Stimulated activated CD4-positive, alpha-beta T cell treated with anti-CD3 and anti-CD28 coated beads, TNF-alpha, amount 100 ng/mL, for 48 hours (primary cell): Measurements from ENCODE around the gene FEZ2.

Source experiments
- DNase-seq, 3 donors: peaks; one replicate each; pipeline ENCODE4 v3.0.0-alpha.2; 2020; ENCODE audit warnings: low read depth in 3 of 3

The FEZ2 gene

DNA sequence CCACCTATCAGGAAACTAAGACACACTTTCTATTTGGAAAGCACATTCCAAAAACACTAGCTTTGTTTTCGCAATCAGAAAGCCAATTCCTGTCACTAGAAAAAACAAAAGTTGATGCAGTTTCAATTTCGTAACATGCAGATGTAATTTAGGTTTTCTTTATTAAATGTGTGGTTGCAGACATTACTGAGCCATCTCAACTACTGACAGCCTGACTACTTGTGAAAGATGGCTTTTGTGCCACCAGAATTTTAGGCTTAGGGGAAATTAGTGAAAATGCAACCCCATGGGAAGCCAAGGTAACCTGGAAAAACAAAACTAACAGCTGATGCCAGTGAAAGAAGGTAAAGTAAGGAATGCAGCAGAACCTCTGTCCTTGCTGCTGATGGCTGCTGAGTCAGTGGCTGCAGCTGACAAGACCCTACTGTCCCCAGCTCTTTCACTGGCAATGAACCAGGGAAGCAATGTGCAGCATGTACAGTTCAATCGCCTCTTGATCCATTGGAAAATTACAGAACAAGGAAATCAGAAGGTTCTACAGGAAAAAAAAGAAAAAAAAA lies 34.9 kb downstream of the FEZ2 start:
- DNase-seq = no peak

DNA sequence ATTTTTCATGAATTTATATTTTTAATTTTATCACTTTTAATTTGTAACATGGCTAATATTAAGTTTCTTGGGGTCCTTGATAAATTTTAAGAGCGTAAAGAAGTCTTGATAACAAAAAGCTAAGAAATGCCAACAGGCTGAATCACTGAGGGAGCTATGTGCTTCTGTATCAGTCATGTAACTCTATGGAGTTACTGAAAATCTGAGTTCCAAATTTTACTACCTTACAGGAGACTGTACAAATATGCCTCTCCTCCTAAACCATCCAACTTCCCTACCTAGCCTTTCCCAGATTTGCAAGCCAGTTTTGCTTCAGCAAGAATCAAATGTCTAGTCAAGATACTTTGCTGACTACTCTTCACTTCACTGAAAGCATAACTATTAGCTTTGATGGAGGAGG lies 35.7 kb downstream of the FEZ2 start:
- no peak for DNase-seq

DNA sequence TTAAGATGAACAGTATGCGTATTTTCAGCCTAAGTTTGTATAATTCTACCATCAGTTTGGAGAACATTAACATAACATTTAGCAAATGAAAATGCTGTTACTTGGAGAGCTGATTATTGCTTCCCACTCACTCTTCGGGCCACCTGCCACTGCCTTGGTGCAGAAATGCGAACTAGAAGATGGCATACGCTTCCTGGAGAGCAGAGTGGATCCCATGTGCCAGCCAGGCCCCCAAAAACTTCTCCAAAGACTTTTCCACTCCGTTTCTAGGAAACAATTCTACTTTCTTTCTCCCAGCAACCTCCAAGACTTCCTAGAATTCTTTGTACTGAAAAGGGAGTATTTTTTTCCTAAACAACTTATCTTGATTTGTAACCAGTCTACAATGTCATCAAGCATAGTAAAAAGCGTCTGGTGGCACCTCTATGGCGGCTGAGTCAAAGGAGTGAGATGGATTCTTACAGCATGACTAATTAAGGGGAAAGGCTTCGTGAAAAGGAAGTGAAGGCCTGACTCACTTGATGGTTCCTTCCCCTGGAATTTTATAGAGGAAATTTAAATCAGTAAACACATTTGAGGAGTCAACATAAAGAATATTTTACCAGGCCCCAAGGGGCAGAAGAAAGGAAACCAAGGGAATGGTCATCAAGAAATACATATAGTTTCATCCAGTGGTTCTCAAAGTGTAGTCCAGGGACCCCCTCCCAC lies 36.6 kb downstream of the FEZ2 start:
- no peak for DNase-seq

DNA sequence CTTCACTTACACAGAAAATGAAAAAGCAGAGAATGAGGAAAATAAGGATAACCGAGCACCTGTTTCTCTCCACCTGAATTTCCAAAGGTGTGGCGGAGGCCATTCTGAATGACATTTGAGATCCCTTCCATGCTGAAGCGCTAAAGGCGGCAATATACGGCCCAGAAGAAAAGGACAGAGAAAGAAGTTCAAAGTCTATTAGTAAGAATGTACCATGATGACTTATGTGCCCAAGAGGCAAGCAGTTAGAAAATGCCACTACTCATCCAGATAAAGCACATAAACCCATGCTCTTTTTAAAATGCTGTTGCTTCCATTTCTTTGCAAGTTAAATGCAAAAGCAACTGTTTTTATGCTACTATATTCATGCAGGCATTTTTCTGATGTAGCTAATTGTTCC lies 37.2 kb downstream of the FEZ2 start:
- DNase-seq = no peak

GRCh38 chr2:36559221-36559942 lies 38.6 kb downstream of the FEZ2 start:
- DNase-seq = no peak

GRCh38 chr2:36556842-36557241 lies 41.1 kb downstream of the FEZ2 start:
- no peak for DNase-seq

GRCh38 chr2:36555789-36556188 lies 42.2 kb downstream of the FEZ2 start:
- no peak for DNase-seq

GRCh38 chr2:36554531-36554930 lies 43.4 kb downstream of the FEZ2 start:
- DNase-seq = no peak

- no peak for DNase-seq
Observed at GRCh38 chr2:36553683-36554082, 44.3 kb downstream of the FEZ2 start.

DNA sequence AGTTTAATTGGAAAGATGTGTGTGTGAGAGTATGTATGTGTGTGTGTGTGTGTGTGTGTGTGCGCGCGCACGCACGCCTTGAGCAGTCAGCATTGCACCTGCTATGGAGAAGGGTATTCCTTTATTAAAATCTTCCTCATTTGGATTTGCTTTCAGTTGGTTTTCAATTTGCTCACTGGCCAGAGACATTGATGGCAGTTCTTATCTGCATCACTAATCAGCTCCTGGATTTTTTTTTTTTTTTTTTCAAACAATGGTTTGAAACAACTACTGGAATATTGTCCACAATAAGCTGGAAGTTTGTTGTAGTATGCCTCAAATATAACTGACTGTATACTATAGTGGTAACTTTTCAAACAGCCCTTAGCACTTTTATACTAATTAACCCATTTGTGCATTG lies 48.0 kb downstream of the FEZ2 start:
- no peak for DNase-seq

DNA sequence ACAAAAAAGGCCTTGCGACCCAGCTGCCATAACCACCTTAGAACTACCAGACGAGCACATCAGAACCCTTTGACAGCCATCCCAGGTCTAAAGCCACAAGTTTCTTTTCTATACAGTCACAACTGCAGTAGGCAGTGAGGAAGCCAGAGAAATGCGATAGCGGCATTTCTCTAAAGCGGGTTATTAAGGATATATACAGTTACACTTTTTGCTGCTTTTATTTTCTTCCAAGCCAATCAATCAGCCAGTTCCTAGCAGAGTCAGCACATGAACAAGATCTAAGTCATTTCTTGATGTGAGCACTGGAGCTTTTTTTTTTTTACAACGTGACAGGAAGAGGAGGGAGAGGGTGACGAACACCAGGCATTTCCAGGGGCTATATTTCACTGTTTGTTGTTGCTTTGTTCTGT lies 48.8 kb downstream of the FEZ2 start:
- no peak for DNase-seq

DNA sequence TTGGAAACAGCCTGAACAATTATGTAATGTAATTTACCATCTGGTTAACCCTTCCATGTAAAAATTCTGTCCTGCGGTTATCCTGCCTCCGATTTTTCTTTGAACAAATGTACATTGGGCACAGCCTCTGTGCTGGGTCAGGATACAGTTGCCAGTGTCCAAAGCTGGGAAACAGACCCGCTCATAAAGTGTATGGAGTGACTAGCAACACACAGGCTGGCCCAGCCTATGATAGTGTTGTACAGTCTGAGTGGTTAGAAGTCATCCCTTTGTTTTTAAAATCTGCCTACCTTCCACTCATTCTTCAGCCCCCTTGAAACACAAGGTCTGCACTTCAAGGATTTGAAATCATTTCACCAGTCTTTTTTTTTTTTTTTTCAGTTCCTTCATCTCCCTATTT lies 50.1 kb downstream of the FEZ2 start:
- DNase-seq = no peak

- DNase-seq = no peak
Observed at GRCh38 chr2:36545871-36546416, 52.0 kb downstream of the FEZ2 start.

DNA sequence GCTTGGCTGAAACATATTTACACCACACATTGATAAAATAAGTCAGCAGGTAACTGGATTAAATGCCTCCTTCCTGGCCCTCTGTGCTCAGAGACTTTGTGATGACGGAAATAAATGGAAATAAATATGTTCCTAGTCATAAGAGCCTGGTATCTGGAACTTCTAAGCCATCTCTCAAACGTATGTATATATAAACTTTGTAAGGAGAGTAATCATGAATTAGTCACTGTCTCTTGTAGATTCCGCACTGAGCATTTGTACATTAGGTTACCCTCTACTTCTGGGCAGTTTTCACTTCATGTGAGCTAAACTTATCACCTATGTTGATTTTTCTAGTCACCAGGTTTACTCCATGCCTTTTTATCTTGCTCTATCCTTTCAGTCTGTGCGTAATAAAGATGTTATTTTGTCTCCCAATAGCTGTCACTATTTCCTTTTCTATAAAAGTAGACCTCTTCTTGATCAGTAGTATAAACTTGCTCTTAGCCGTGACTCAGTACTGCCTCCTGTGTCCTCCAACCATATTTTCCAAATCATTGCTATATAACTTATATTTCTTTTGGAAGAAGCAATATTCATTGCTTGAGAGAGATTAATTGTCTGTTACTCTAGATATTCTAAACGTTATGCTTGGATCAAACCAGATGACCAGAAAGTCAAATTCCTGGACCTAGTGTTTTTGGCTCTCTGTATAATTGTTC lies 53.2 kb downstream of the FEZ2 start:
- DNase-seq = no peak

- no peak for DNase-seq
Observed at GRCh38 chr2:36541891-36542595, 55.9 kb downstream of the FEZ2 start.

DNA sequence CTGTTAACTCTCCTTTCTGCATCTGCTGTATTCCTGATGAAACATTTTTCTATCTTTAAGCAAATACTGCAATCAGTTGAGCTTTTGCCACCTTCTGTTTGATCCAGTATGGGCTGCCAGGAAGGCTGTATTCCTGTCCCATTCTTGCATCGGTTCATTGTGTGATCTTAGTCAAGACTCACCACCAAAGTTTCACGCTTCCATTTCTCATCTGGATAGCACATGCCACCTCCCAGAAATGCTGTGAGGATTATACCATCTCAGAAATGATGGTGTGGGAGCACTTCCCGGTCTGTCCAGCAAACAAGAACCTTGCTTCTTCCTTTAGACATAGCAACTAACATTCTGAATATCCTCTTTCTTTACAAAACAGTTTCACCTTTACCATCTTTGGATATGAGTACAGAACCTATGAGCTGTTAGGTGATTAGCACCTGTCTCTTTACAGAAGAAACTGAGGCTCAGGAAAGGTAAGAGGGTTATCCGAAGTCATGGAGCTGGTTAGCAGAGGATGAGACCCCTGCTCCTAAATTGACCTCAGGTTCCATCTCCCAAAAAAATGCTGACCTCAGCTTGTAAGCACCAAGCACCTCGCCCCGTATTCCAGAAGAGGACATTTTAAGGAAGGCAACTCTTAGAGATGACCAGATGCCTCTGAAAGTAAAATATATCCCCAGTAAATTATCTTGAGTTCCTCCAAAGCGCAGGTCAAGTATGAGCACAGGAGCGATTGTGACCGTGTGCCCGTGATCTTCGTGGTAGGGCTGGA lies 56.8 kb downstream of the FEZ2 start:
- DNase-seq = no peak

DNA sequence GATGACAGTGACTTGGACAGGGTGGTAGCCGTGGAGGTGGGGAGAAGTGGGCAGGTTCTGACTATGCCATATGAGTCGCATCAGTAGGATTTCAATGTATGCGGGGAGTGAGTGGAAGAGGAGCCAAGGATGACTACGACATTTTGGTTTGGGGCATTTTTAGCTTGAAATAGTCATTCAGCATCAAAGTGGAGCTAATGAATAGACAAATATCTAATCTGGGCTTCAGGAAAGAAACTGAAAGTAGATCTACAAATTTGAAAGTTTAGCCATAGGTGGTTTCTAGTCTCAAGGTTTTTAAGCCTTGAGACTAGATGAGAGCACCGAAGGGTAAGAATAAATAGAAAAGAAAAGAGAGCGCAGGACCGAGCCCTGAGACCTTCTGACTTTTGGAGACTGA lies 58.3 kb downstream of the FEZ2 start:
- DNase-seq = no peak

DNA sequence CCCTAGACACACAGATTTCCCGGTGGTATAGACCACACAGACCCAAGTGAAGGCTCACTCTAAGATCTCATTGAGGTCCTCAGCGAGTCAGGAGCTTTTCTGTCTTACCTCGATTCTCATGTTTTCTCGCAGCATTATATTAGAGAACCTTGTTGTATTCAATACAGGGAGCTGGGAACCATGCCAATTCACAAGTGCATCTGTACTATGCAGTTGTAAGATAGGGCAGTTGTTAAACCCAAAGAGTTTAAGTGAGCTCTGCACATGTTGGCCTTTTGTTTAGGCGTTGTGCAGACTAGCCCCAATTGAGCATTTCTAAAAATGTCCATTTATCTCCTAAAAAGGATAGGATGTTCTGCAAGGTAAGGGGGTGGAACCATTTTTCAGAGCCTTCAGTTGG lies 59.6 kb downstream of the FEZ2 start:
- DNase-seq = no peak

DNA sequence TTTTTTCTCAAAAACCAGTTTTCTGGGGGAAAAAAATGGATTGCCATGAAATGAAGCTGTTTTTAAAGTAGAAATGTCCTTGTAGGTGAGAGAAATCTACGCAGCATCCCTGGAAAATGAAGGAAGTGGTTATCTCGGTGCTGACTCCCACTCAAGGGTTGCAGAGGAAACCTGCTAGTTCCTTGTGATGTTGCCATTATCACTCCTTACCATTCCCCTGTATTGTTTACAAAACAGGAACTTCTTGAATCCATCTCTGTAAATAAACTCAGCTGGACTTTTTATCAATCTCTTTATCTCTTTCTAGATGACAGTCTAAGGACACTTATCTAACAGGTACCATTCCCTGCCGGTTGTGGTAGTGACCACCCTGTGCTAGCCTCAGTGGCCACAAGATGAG lies 61.2 kb downstream of the FEZ2 start:
- no peak for DNase-seq

DNA sequence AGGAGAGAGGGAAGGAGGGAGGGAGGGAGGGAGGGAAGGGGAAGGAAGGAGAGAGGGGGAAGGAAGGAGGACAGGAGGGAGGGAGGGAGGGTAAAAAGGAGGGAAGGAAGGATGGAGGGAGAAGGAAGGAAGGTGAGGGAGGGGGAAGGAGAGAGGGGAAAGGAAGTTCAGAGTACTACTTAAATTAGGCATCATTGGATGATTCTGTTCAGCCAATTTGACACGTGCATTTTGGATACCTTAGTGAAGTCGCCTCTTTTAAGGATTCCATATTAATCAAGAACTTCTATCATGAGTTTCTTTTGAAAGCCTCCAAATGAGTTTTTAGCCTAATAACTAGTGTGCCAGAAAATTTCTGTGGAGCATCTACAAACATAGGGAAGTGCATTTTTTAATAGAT lies 62.9 kb downstream of the FEZ2 start:
- no peak for DNase-seq

GRCh38 chr2:36534275-36534799 lies 63.6 kb downstream of the FEZ2 start:
- no peak for DNase-seq
